Mesothelial cell of epicardium (in vitro differentiated cells): Measurements from ENCODE around the gene ADAM22. TPM values are rescaled to one million over a fixed set of nuclear protein-coding genes. Genes with fewer than 3 reads are reported as not detected.

ENCODE experiments used
- DNase-seq, 2 experiments: peaks; one replicate each; pipeline ENCODE4 v3.0.0; 2021; ENCODE audit warnings: low spot score in 2 of 2; ENCODE audit not compliant: unreplicated experiment in 2 of 2
- H3K27ac Mint-ChIP-seq: 2 replicates; pipeline ENCODE4 v1.8.0; 2021; ENCODE audit warnings: mixed read lengths
- H3K27me3 Mint-ChIP-seq: 2 replicates; pipeline ENCODE4 v1.8.0; 2021; ENCODE audit warnings: low read depth, mixed read lengths
- H3K36me3 Mint-ChIP-seq: 2 replicates; pipeline ENCODE4 v1.8.0; 2021; ENCODE audit warnings: mixed read lengths
- H3K4me1 Mint-ChIP-seq: 2 replicates; pipeline ENCODE4 v1.8.0; 2021; ENCODE audit warnings: mixed read lengths
- H3K4me3 Mint-ChIP-seq: 2 replicates; pipeline ENCODE4 v1.8.0; 2021; ENCODE audit warnings: mild to moderate bottlenecking, moderate library complexity, mixed read lengths
- H3K9me3 Mint-ChIP-seq: 2 replicates; pipeline ENCODE4 v1.8.0; 2021; ENCODE audit warnings: mixed read lengths
- total RNA-seq: library from RNA; stranded (reverse); gene quantifications from 3 replicates; pipeline ENCODE4 v1.2.1, GENCODE V29; 2021
- TF ChIP-seq, protein P1 (sequence below): fragments of 200-600 bp; sonication (generic); IDR thresholded peaks from one replicate; pipeline ENCODE4 v1.5.0; 2021; ENCODE audit warnings: antibody characterized with exemption; ENCODE audit not compliant: unreplicated experiment

ADAM22 gene
- total RNA-seq, 1 donor from 2014 or later: 6.3 TPM

GRCh38 chr7:88089561-88089960 is 155.5 kb downstream of the ADAM22 start:
- Mint-ChIP-seq H3K4me1 (peaks cover 12% of the 10 kb centered on the region), H3K27ac (no peak overlapping the region), H3K9me3 (peaks cover 3% of the 10 kb centered on the region), H3K36me3 (no peaks in the 10 kb centered on the region), H3K27me3 (no peaks in the 10 kb centered on the region), H3K4me3 (no peak overlapping the region)
- TF ChIP-seq, protein P1, sequence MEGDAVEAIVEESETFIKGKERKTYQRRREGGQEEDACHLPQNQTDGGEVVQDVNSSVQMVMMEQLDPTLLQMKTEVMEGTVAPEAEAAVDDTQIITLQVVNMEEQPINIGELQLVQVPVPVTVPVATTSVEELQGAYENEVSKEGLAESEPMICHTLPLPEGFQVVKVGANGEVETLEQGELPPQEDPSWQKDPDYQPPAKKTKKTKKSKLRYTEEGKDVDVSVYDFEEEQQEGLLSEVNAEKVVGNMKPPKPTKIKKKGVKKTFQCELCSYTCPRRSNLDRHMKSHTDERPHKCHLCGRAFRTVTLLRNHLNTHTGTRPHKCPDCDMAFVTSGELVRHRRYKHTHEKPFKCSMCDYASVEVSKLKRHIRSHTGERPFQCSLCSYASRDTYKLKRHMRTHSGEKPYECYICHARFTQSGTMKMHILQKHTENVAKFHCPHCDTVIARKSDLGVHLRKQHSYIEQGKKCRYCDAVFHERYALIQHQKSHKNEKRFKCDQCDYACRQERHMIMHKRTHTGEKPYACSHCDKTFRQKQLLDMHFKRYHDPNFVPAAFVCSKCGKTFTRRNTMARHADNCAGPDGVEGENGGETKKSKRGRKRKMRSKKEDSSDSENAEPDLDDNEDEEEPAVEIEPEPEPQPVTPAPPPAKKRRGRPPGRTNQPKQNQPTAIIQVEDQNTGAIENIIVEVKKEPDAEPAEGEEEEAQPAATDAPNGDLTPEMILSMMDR: no peak
- no peak for DNase-seq

GRCh38 chr7:88090240-88090639 is 156.2 kb downstream of the ADAM22 start:
- TF ChIP-seq, protein P1: no peak
- no peaks in the 10 kb centered on the region for H3K36me3 Mint-ChIP-seq
- H3K27me3 Mint-ChIP-seq: no peaks in the 10 kb centered on the region
- no peak for DNase-seq
- H3K9me3 Mint-ChIP-seq: peaks cover 3% of the 10 kb centered on the region
- no peak overlapping the region for H3K27ac Mint-ChIP-seq
- no peak overlapping the region for H3K4me3 Mint-ChIP-seq
- H3K4me1 Mint-ChIP-seq: peaks cover 12% of the 10 kb centered on the region

GRCh38 chr7:88090671-88091070 is 156.6 kb downstream of the ADAM22 start:
- H3K4me3 Mint-ChIP-seq: no peak overlapping the region
- no peak for DNase-seq
- H3K4me1 Mint-ChIP-seq: peaks cover 12% of the 10 kb centered on the region
- peaks cover 3% of the 10 kb centered on the region for H3K9me3 Mint-ChIP-seq
- TF ChIP-seq, protein P1: no peak
- H3K27me3 Mint-ChIP-seq: no peaks in the 10 kb centered on the region
- H3K27ac Mint-ChIP-seq: no peak overlapping the region
- no peaks in the 10 kb centered on the region for H3K36me3 Mint-ChIP-seq

GRCh38 chr7:88091988-88092675 is 158.1 kb downstream of the ADAM22 start:
- no peaks in the 10 kb centered on the region for H3K36me3 Mint-ChIP-seq
- TF ChIP-seq, protein P1: no peak
- H3K4me1 Mint-ChIP-seq: peaks cover 12% of the 10 kb centered on the region
- DNase-seq: no peak
- H3K27ac Mint-ChIP-seq: no peak overlapping the region
- peaks cover 2% of the 10 kb centered on the region for H3K27me3 Mint-ChIP-seq
- H3K9me3 Mint-ChIP-seq: peaks cover 3% of the 10 kb centered on the region
- no peak overlapping the region for H3K4me3 Mint-ChIP-seq

DNA sequence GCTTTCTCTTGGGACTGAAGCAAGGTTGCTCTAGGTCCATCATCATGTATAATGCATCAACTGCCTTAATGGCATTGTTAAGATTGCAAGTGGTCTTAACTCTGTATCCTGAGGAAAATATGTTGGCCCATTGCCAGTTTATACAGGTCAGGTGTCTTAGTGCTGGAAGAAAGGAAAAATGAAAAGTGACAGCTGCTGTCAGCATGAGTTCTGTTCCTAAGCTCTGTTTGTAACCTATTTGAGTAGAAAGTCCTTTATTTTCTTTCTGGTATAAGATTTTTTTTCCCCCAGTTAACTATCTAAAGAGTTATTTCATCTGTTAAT is 158.6 kb downstream of the ADAM22 start:
- TF ChIP-seq, protein P1: no peak
- H3K4me3 Mint-ChIP-seq: no peak overlapping the region
- H3K36me3 Mint-ChIP-seq: no peaks in the 10 kb centered on the region
- peaks cover 2% of the 10 kb centered on the region for H3K27me3 Mint-ChIP-seq
- peaks cover 12% of the 10 kb centered on the region for H3K4me1 Mint-ChIP-seq
- no peak overlapping the region for H3K27ac Mint-ChIP-seq
- H3K9me3 Mint-ChIP-seq: peaks cover 3% of the 10 kb centered on the region
- DNase-seq: no peak

DNA sequence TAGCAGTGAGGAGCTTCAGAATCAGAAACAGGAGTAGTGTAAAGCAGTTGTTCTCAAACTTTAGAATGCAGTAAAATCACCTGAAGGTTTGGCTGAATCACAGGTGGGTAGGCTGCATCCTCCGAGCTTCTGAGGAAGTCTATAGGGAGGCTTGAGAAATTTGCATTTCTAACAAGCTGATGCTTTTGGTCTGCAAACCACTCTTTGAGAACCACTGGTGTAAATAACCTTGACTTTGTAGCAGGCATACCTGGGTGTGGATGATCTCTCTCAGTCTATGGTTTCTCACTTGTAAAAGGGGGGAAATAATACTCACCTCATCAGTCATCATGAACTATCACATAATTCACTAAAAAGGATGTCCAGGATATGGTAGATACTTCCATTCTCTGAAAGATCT is 167.7 kb downstream of the ADAM22 start:
- Mint-ChIP-seq H3K27me3 (peaks cover 2% of the 10 kb centered on the region), H3K36me3 (no peaks in the 10 kb centered on the region), H3K27ac (no peak overlapping the region), H3K4me1 (peaks cover 4% of the 10 kb centered on the region), H3K9me3 (no peaks in the 10 kb centered on the region), H3K4me3 (no peak overlapping the region)
- no peak for DNase-seq
- TF ChIP-seq, protein P1: no peak
